AG09319 (cell line): ENCODE measurements around the gene PDE4B.
A peak's percentile ranks its signal among the peaks of the same experiment; 100 is the strongest.

Experiments used
- DNase-seq: peaks from one replicate; pipeline ENCODE4 v3.0.0-alpha.2; 2010; ENCODE audit warnings: low read depth; ENCODE audit errors: extremely low read depth
- TF ChIP-seq, protein P1 (sequence below): IDR thresholded peaks from 2 replicates; pipeline ENCODE4 v1.5.1; 2011; ENCODE audit warnings: low read depth, mild to moderate bottlenecking, inconsistent platforms, low read length, moderate library complexity

PDE4B gene

DNA sequence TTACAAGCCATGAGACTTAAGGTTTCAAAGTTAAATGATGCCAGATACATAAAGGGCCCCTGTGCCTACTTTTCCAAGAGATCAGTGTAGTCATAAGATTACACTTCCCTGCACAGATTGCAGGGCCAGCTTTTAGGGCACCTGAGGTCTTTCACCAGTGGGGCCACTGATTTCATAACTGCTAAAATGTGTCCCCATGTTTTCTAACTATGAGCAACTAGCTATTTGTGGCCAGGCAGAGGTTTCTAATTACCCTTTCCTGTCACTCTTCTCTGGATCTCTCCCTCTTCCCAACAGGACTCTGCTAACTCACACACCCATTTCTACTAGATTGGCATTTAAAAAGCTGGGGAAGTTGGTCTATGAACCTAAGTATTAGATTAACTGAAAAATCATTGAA is 534.2 kb downstream of the PDE4B start:
- no peak for DNase-seq
- TF ChIP-seq, protein P1, sequence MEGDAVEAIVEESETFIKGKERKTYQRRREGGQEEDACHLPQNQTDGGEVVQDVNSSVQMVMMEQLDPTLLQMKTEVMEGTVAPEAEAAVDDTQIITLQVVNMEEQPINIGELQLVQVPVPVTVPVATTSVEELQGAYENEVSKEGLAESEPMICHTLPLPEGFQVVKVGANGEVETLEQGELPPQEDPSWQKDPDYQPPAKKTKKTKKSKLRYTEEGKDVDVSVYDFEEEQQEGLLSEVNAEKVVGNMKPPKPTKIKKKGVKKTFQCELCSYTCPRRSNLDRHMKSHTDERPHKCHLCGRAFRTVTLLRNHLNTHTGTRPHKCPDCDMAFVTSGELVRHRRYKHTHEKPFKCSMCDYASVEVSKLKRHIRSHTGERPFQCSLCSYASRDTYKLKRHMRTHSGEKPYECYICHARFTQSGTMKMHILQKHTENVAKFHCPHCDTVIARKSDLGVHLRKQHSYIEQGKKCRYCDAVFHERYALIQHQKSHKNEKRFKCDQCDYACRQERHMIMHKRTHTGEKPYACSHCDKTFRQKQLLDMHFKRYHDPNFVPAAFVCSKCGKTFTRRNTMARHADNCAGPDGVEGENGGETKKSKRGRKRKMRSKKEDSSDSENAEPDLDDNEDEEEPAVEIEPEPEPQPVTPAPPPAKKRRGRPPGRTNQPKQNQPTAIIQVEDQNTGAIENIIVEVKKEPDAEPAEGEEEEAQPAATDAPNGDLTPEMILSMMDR, result no peak

DNA sequence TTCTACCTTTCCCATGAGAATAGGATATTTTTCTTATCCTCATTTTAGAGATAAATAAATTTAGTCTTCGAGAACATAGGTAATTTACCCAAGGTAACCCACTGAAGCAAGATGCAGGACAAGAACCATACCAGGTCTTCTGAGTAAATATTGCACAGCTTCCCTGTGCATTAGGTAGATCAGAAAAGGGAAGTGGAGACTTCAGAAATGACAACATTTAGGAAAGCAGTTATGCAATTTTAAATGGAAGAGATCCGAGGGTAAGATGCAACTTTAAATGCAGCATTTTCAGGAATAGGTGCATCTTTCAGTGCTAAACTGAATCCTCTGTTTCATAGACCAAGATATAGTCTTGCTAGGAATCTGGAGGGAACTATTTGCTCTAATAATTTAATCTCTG is 534.9 kb downstream of the PDE4B start:
- no peak for DNase-seq
- TF ChIP-seq, protein P1, result no peak

DNA sequence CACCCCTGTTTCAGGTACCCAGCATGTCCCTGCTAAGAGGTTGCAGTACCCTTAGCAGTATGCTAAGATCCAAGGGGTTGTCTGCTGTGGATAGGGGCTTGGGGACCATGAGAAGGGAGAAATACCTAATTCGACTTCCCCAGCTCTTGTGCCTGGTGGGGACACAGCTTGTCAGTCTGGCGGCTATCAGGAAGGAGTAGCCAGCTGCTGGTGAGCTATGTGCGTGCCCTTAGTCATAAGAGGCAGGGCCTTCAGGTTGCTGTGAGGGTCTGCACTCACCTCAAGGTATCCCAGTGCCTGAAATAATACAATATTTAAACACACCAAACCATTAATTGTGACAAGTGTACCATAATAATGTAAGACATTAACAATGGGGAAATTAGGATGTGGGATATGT is 536.2 kb downstream of the PDE4B start:
- no peak for DNase-seq

DNA sequence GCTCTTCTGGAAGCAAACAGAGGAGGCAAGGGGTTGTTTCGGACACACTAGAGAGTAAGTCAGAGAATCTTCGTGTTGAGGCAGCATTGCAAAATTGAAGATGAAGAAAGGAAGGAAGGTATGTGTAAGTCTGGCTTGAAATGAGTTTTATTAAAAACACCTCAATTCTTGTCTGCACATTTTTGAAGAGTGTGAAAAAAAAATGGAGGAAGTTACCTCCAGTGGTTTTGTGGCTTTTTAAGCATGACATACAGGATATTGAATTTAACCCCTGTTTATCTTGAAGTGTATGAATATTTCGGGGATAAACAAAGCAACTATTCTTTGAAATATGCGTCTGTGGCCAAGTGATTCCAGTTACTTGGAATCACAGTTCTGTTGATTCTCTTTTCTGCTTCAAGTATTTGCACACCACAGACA is 538.0 kb downstream of the PDE4B start:
- TF ChIP-seq, protein P1, result no peak
- DNase-seq, result no peak

More for the DNA sequence above, 536.2 kb downstream of the PDE4B start:
- TF ChIP-seq, protein P1, result no peak

DNA sequence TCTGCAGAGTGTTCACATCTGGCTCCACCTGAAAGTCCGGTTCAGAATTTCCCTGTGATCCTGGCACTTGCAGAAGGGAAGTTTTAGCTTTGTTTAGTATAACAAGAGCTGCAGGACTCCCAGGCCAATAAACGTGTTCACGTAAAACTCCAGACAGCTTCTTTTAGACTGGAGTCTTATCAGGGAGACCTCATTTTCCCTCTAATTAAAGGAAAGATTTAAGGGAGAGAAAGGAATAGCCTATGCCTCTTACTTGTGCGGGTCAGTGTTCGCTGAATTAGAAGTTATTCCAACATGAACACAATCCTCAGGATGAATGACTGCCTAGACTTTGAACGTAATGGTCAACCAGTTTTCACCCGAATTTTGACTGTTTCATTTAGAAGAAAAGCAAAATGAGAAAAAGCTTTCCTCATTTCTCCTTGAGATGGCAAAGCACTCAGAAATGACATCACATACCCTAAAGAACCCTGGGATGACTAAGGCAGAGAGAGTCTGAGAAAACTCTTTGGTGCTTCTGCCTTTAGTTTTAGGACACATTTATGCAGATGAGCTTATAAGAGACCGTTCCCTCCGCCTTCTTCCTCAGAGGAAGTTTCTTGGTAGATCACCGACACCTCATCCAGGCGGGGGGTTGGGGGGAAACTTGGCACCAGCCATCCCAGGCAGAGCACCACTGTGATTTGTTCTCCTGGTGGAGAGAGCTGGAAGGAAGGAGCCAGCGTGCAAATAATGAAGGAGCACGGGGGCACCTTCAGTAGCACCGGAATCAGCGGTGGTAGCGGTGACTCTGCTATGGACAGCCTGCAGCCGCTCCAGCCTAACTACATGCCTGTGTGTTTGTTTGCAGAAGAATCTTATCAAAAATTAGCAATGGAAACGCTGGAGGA is 539.2 kb downstream of the PDE4B start:
- TF ChIP-seq, protein P1, result peak; percentile 21
- DNase-seq, result peak; percentile 67

DNA sequence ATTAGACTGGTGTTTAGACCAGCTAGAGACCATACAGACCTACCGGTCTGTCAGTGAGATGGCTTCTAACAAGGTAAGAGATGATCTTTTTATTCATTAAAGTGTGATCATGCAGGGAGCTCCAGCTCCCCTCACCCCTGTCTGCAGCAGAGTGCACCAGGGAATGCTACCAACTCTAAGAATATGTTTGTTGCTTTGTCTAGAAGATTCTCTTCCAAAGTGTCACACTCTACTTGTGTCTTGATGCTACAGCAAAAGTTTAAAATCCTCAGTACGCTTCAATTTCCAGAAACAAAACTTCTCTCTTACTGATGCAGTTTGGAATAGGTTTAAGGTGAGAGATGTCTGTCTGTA is 539.8 kb downstream of the PDE4B start:
- TF ChIP-seq, protein P1, result no peak
- no peak for DNase-seq

DNA sequence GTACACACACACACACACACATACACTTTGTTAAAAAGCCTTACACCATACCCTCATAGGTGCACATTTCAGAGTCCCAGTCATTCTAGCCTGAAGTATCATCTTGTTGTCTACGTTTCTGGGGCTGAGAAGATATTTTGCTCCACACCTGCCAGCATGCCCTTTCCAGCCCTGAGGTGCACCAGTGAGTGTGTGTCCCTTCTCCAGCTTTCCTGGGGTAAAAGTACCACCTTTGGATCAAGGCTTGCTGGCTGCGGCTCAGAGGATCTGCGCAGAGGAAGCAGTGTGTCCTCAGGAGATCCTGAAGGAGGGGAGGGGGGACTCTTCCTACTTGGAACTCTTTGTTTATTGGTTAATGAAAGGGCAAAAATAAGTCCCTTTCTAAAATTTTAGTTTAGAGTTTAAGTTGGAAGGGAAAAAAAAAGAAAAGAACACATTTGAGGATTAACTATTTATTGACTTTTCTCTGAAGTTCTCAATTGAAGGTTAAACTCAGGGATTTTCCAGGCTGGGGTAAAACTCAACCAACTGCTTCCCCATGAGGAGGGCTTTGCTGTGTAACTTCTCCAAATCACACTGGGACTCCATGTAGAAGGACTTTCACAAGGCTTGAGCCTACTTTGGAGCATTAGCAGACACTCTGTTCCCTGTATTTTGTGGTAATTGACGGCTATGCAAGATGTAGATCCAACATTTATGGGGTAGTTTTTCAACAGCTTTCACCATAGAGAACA is 540.9 kb downstream of the PDE4B start:
- no peak for DNase-seq
- TF ChIP-seq, protein P1, result no peak
